Measurements from ENCODE around the gene DDIT4L. TPM values are rescaled to one million over a fixed set of nuclear protein-coding genes. Genes with fewer than 3 reads are reported as not detected.

Gene DDIT4L
- total RNA-seq, 1 experiment from 2014 or later: 7.0 TPM

- Histone ChIP-seq H3K27ac (ENCODE audit: low read depth, low read length) (no peak overlapping the region), H3K36me3 (ENCODE audit: control insufficient read depth in 1 of 2, insufficient read depth in 2 of 2, low read length in 2 of 2) (no peaks in the 10 kb centered on the region), H3K4me2 (ENCODE audit: low read length) (no peak overlapping the region), H3K79me2 (ENCODE audit: insufficient read depth, low read length) (no peaks in the 10 kb centered on the region), H3K9ac (ENCODE audit: low read length) (no peak overlapping the region), H4K20me1 (ENCODE audit: insufficient read depth) (no peaks in the 10 kb centered on the region), H3K9me2 (ENCODE audit: insufficient read depth) (no peaks in the 10 kb centered on the region), H3K4me3 (replicated peaks in 1 of 2; ENCODE audit: low read depth in 1 of 2, low read length in 2 of 2) (no peak overlapping the region), H3K4me1 (ENCODE audit: control insufficient read depth in 1 of 2, insufficient read depth in 2 of 2, low read length in 2 of 2) (no peaks in the 10 kb centered on the region), H3K27me3 (ENCODE audit: insufficient read depth, low read length) (no peaks in the 10 kb centered on the region), H2AFZ (ENCODE audit: low read depth, low read length, poor library complexity, severe bottlenecking) (no peak overlapping the region), H3K9me3 (ENCODE audit: control insufficient read depth in 1 of 2, insufficient read depth in 1 of 2, low read depth in 1 of 2, low read length in 2 of 2) (peaks cover 5 to 6% of the 10 kb centered on the region in 2 experiments; a peak in 2 of 4 replicates)
- ChIA-PET POLR2A (no interaction called here), RAD21 (ENCODE audit: low non-redundant PET in 1 of 2, low total read pairs in 2 of 2, uncharacterized antibody in 2 of 2, unreplicated experiment in 2 of 2) (no interaction called here), CTCF (no interaction called here)
- DNase-seq (ENCODE audit: low read depth, low spot score) (no peak), ATAC-seq (no peak)
- intact Hi-C loops (cut with micrococcal nuclease): no loop called here
- TF ChIP-seq ZFX (IDR thresholded peaks at IDR 0.05): no peak
- no peak for TF ChIP-seq POLR2A (IDR thresholded peaks at IDR 0.05; ENCODE audit: borderline replicate concordance, extremely low read depth, insufficient read depth, insufficient read length)
- no peak for TF ChIP-seq SIN3A (IDR thresholded peaks at IDR 0.05; ENCODE audit: low read depth)
- TF ChIP-seq CBX3 (IDR thresholded peaks at IDR 0.05; ENCODE audit: low read depth): no peak
- TF ChIP-seq EZH2phosphoT487 (IDR thresholded peaks at IDR 0.05; ENCODE audit: borderline replicate concordance): no peak
- TF ChIP-seq POLR2AphosphoS5 (IDR thresholded peaks at IDR 0.05; ENCODE audit: low read depth, low read length): no peak
- no peak for TF ChIP-seq FOSL1 (IDR thresholded peaks at IDR 0.05; ENCODE audit: low read depth)
- TF ChIP-seq TCF7L2 (IDR thresholded peaks at IDR 0.05; ENCODE audit: borderline replicate concordance, extremely low read depth, insufficient read depth, insufficient read length): no peak
- TF ChIP-seq EZH2 (IDR thresholded peaks at IDR 0.05): no peak
- no peak for TF ChIP-seq MAX (IDR thresholded peaks at IDR 0.05)
- no peak for TF ChIP-seq SRF (IDR thresholded peaks at IDR 0.05; ENCODE audit: low read depth)
- TF ChIP-seq JUND (IDR thresholded peaks at IDR 0.05): no peak
- no peak for TF ChIP-seq ZBTB33 (IDR thresholded peaks at IDR 0.05; ENCODE audit: extremely low read depth, insufficient replicate concordance, low read length)
- TF ChIP-seq ZNF274 (IDR thresholded peaks at IDR 0.05; ENCODE audit: low read depth, low read length): no peak
- BruUV-seq (replicated peaks): no TSS peak
Observed at GRCh38 chr4:100165809-100166208, 24.5 kb downstream of the DDIT4L start.
